ENCODE measurements around the gene CDC42BPB.

CDC42BPB gene

GRCh38 chr14:103071544-103072251 lies 14.3 kb upstream of the CDC42BPB start:
- peaks cover 14% of the 10 kb centered on the region for H3K4me1 ChIP-seq (ENCODE audit: control insufficient read depth, insufficient read depth, low read length, unreplicated experiment)
- H2AFZ ChIP-seq (ENCODE audit: low read length, unreplicated experiment): no peak overlapping the region

GRCh38 chr14:103070971-103071542 lies 13.7 kb upstream of the CDC42BPB start:
- H2AFZ ChIP-seq (ENCODE audit: low read length, unreplicated experiment): no peak overlapping the region
- H3K27ac ChIP-seq (ENCODE audit: low read depth, low read length): no peak overlapping the region
- H3K27me3 ChIP-seq (ENCODE audit: insufficient read depth, low read length): no peaks in the 10 kb centered on the region
- H3K79me2 ChIP-seq (ENCODE audit: control insufficient read depth, insufficient read depth, low read length, unreplicated experiment): no peaks in the 10 kb centered on the region
- H3K4me3 ChIP-seq (ENCODE audit: low read depth, low read length): no peak overlapping the region
- no peaks in the 10 kb centered on the region for H3K36me3 ChIP-seq (ENCODE audit: insufficient read depth, low read length)
- peaks cover 14% of the 10 kb centered on the region for H3K4me1 ChIP-seq (ENCODE audit: control insufficient read depth, insufficient read depth, low read length, unreplicated experiment)

More at GRCh38 chr14:103071544-103072251, 14.3 kb upstream of the CDC42BPB start:
- Histone ChIP-seq H3K27ac (ENCODE audit: low read depth, low read length) (no peak overlapping the region), H3K27me3 (ENCODE audit: insufficient read depth, low read length) (no peaks in the 10 kb centered on the region), H3K36me3 (ENCODE audit: insufficient read depth, low read length) (no peaks in the 10 kb centered on the region), H3K4me3 (ENCODE audit: low read depth, low read length) (no peak overlapping the region), H3K79me2 (ENCODE audit: control insufficient read depth, insufficient read depth, low read length, unreplicated experiment) (no peaks in the 10 kb centered on the region)

DNA sequence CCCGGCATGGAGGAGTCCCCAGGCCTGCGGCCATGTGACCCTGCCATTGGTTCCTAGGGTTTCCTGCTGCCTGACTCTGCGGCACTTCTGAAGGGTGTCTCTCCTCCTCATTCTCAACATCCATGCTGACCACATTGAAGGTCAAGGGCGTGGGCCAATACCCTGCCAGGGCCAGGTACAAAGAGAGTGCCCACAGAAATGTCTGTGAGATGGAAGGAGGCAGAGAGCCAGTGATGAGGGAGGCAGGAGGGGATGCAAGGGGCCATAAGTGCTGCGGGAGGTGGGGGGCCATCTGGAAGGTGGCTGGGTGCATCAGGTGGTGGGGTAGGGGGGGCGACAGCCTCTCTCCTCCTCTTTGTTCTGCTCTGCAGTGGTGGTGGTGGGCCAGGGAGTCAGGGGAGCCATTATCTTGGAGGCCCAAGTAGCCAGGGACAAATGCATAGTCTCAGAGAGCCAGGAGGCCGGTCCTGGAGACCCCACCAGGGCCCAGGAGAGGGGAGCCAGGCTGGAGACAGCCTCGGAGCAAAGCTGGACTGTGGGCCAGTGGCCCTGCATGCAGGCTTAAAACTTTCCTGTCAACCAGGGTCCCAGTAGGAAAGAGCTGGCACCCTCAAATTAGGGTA lies 13.0 kb upstream of the CDC42BPB start:
- H3K27me3 ChIP-seq (ENCODE audit: insufficient read depth, low read length): no peaks in the 10 kb centered on the region
- no peak overlapping the region for H3K4me3 ChIP-seq (ENCODE audit: low read depth, low read length)
- peaks cover 14% of the 10 kb centered on the region for H3K4me1 ChIP-seq (ENCODE audit: control insufficient read depth, insufficient read depth, low read length, unreplicated experiment)
- H2AFZ ChIP-seq (ENCODE audit: low read length, unreplicated experiment): no peak overlapping the region
- no peak overlapping the region for H3K27ac ChIP-seq (ENCODE audit: low read depth, low read length)
- no peaks in the 10 kb centered on the region for H3K36me3 ChIP-seq (ENCODE audit: insufficient read depth, low read length)
- no peaks in the 10 kb centered on the region for H3K79me2 ChIP-seq (ENCODE audit: control insufficient read depth, insufficient read depth, low read length, unreplicated experiment)

DNA sequence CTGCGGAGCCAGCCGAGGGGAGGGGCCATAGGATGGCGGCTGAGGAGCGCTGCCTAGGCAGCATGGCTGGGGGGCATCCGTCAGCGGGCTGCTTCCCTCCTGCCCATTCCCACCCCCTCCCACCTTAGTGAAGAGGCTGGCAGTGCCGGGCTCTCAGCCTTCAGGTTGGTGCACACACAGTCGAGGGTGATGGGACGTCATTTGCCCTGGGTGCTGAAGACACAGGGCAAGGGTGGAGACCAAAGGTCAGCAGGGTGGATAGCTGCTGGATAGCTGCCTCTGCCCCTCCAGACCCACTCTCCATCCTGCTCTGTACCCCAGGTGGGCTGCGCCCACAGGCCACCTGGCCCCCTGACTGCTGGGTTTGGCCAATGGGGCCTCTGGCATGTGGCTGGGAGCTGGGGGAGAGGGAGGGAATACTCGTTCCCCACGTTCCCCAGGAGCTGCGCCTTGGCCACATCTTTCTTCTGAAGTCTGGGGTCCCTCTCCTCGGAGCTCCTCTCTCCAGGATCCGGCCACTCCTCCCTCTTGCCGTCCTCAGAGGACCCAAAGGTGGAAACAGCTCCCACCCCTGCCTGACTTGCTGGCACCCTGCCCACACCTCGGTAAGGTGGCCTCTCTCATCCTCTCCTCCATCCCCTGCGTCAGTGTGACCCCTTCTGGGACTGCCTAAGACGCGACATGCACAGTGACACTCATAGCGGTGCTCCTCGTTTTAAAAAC lies 11.2 kb upstream of the CDC42BPB start:
- no peak overlapping the region for H2AFZ ChIP-seq (ENCODE audit: low read length, unreplicated experiment)
- H3K79me2 ChIP-seq (ENCODE audit: control insufficient read depth, insufficient read depth, low read length, unreplicated experiment): no peaks in the 10 kb centered on the region
- no peak overlapping the region for H3K4me3 ChIP-seq (ENCODE audit: low read depth, low read length)
- no peaks in the 10 kb centered on the region for H3K27me3 ChIP-seq (ENCODE audit: insufficient read depth, low read length)
- H3K27ac ChIP-seq (ENCODE audit: low read depth, low read length): no peak overlapping the region
- no peaks in the 10 kb centered on the region for H3K36me3 ChIP-seq (ENCODE audit: insufficient read depth, low read length)
- peaks cover 14% of the 10 kb centered on the region for H3K4me1 ChIP-seq (ENCODE audit: control insufficient read depth, insufficient read depth, low read length, unreplicated experiment)

DNA sequence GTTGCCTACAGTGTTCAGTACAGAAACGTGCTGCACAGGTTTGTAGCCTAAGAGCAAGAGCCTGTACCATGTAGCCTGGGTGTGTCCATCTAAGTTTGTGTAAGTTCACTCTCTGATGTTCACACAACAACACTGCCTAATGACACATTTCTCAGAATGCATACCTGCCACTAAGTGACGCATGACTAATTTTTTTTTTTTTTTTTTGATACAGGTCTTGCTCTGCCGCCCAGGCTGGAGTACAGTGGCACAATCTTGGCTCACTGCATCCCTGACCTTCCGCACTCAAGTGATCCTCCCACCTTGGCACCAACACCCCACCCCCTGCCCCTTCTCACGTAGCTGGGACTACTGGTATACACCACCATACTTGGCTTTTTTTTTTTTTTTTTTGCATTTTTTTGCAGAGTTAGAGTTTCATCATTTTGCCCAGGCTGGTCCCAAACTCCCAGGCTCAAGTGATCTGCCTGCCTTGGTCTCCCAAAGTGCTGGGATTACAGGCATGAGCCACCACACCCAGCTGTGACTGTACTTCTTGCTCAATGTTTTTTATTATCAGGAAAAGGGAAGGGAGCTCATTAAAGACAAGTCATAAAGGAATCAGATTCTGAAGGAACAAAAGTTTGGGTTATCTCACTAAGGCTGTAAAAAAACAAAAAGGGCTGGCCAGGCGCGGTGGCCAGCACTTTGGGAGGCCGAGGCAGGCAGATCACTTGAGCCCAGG lies 10.0 kb upstream of the CDC42BPB start:
- no peaks in the 10 kb centered on the region for H3K79me2 ChIP-seq (ENCODE audit: control insufficient read depth, insufficient read depth, low read length, unreplicated experiment)
- H2AFZ ChIP-seq (ENCODE audit: low read length, unreplicated experiment): peak overlapping the region; percentile 8
- peak overlapping the region; percentile 44 for H3K27ac ChIP-seq (ENCODE audit: low read depth, low read length)
- H3K27me3 ChIP-seq (ENCODE audit: insufficient read depth, low read length): no peaks in the 10 kb centered on the region
- no peak overlapping the region for H3K4me3 ChIP-seq (ENCODE audit: low read depth, low read length)
- H3K36me3 ChIP-seq (ENCODE audit: insufficient read depth, low read length): no peaks in the 10 kb centered on the region
- peaks cover 14% of the 10 kb centered on the region for H3K4me1 ChIP-seq (ENCODE audit: control insufficient read depth, insufficient read depth, low read length, unreplicated experiment)

DNA sequence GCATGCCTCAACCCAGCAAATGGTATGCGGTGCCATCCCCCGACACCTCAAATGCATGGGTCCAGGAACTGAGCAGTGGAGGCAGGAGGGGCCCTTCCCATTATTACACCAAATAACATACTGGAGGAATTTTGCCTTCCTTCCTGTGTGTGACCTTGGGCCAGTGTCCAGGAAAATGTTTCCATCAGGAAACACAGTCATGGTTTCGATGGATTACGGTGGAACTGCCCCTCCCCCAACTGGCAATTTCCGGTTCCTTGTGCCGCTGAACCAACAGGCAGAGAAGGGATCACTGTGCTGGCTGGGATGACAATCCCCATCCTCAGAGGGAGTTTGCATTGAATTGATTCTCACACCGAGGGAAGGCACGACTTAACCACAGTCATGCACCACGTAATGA lies 9.1 kb upstream of the CDC42BPB start:
- Histone ChIP-seq H3K27ac (ENCODE audit: low read depth, low read length) (no peak overlapping the region), H2AFZ (ENCODE audit: low read length, unreplicated experiment) (no peak overlapping the region), H3K36me3 (ENCODE audit: insufficient read depth, low read length) (no peaks in the 10 kb centered on the region), H3K4me3 (ENCODE audit: low read depth, low read length) (no peak overlapping the region), H3K4me1 (ENCODE audit: control insufficient read depth, insufficient read depth, low read length, unreplicated experiment) (peaks cover 14% of the 10 kb centered on the region), H3K79me2 (ENCODE audit: control insufficient read depth, insufficient read depth, low read length, unreplicated experiment) (no peaks in the 10 kb centered on the region), H3K27me3 (ENCODE audit: insufficient read depth, low read length) (no peaks in the 10 kb centered on the region)

DNA sequence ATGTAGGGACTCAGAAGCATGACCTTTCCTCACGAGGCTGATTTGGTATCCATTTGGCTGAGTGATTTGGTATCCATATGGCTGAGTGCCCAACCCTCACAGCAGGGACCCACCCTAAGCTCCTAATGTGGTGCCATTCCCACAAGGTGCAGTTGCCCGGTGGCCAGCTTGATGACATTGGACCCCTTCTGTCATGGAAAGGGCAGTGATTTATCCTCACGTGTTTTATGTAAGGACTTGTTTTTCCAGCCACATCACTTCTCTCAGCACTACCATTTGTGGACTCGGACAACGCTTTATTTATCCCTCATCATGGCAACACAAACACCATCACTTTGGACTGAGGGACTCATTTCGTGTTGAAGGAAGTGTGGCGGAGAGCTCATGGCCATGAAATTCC lies 8.5 kb upstream of the CDC42BPB start:
- Histone ChIP-seq H3K4me3 (ENCODE audit: low read depth, low read length) (no peak overlapping the region), H3K36me3 (ENCODE audit: insufficient read depth, low read length) (no peaks in the 10 kb centered on the region), H3K79me2 (ENCODE audit: control insufficient read depth, insufficient read depth, low read length, unreplicated experiment) (no peaks in the 10 kb centered on the region), H3K27me3 (ENCODE audit: insufficient read depth, low read length) (no peaks in the 10 kb centered on the region), H2AFZ (ENCODE audit: low read length, unreplicated experiment) (no peak overlapping the region), H3K27ac (ENCODE audit: low read depth, low read length) (no peak overlapping the region), H3K4me1 (ENCODE audit: control insufficient read depth, insufficient read depth, low read length, unreplicated experiment) (peaks cover 14% of the 10 kb centered on the region)

- Histone ChIP-seq H3K4me1 (ENCODE audit: control insufficient read depth, insufficient read depth, low read length, unreplicated experiment) (peaks cover 14% of the 10 kb centered on the region), H3K27ac (ENCODE audit: low read depth, low read length) (no peak overlapping the region), H3K27me3 (ENCODE audit: insufficient read depth, low read length) (no peaks in the 10 kb centered on the region), H3K79me2 (ENCODE audit: control insufficient read depth, insufficient read depth, low read length, unreplicated experiment) (no peaks in the 10 kb centered on the region), H3K4me3 (ENCODE audit: low read depth, low read length) (no peak overlapping the region), H2AFZ (ENCODE audit: low read length, unreplicated experiment) (no peak overlapping the region), H3K36me3 (ENCODE audit: insufficient read depth, low read length) (no peaks in the 10 kb centered on the region)
Observed at GRCh38 chr14:103064978-103065377, 7.6 kb upstream of the CDC42BPB start.

DNA sequence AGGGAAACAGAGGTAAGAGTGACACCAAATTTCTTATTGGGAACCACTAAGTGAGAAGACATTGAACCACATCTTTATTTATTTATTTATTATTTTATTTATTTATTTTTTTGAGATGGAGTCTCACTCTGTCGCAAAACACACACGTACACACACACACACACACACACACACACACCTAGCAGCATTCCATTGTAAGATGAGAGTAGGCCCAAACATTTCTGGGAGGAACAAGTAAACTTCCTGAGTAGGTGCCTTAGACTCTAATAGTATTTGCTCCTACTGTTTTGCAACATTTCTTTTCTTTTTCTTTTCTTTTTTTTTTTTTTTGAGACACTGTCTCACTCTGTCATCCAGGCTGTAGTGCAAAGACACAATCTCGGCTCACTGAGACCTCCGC lies 7.1 kb upstream of the CDC42BPB start:
- Histone ChIP-seq H3K4me3 (ENCODE audit: low read depth, low read length) (no peak overlapping the region), H2AFZ (ENCODE audit: low read length, unreplicated experiment) (no peak overlapping the region), H3K36me3 (ENCODE audit: insufficient read depth, low read length) (no peaks in the 10 kb centered on the region), H3K79me2 (ENCODE audit: control insufficient read depth, insufficient read depth, low read length, unreplicated experiment) (peaks cover 5% of the 10 kb centered on the region), H3K4me1 (ENCODE audit: control insufficient read depth, insufficient read depth, low read length, unreplicated experiment) (peaks cover 16% of the 10 kb centered on the region), H3K27ac (ENCODE audit: low read depth, low read length) (no peak overlapping the region), H3K27me3 (ENCODE audit: insufficient read depth, low read length) (no peaks in the 10 kb centered on the region)

DNA sequence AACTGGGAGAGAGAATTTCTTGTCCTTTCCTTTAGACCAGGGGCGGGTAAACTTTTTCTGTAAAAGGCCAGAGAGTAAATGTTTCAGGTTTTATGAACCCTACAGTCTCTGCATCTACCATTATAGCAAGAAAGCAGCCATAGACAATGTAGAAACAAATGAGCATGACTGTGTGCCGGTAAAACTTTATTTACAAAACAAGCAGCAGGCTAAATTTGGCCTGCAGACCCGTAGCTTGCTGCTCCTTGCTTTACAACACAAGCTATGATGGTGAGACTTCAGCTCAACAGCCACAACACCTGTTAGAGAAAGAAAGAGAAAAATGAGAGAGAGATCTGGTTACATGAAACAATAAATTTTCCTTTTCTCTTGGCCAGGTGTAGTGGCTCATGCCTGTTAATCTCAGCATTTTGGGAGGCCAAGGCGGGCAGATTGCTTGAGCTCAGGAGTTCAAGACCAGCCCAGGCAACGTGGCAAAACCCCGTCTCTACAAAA lies 4.2 kb upstream of the CDC42BPB start:
- Histone ChIP-seq H3K4me1 (ENCODE audit: control insufficient read depth, insufficient read depth, low read length, unreplicated experiment) (peaks cover 8% of the 10 kb centered on the region), H3K27me3 (ENCODE audit: insufficient read depth, low read length) (no peaks in the 10 kb centered on the region), H3K27ac (ENCODE audit: low read depth, low read length) (no peak overlapping the region), H3K36me3 (ENCODE audit: insufficient read depth, low read length) (no peaks in the 10 kb centered on the region), H3K4me3 (ENCODE audit: low read depth, low read length) (no peak overlapping the region), H3K79me2 (ENCODE audit: control insufficient read depth, insufficient read depth, low read length, unreplicated experiment) (peaks cover 20% of the 10 kb centered on the region), H2AFZ (ENCODE audit: low read length, unreplicated experiment) (no peak overlapping the region)
